PC-3 (cell line): Measurements from ENCODE around the gene ABTB2.

Source experiments
- EZH2 ChIP-seq: fragments of 300-600 bp; sonication (generic); IDR thresholded peaks from one replicate; pipeline ENCODE4 v1.6.1; 2017; ENCODE audit warnings: antibody characterized with exemption, mild to moderate bottlenecking, low read length; ENCODE audit not compliant: unreplicated experiment
- EZH2phosphoT487 ChIP-seq: fragments of 300-600 bp; sonication (generic); IDR thresholded peaks from 2 replicates; pipeline ENCODE4 v1.6.1; 2018; ENCODE audit warnings: mild to moderate bottlenecking, antibody characterized with exemption, low read length, borderline replicate concordance
- TF ChIP-seq, protein P1 (sequence below): fragments of 300-600 bp; sonication (generic); conservative IDR thresholded peaks from 2 replicates; pipeline ENCODE4 v1.5.1; 2017; ENCODE audit warnings: antibody characterized with exemption, low read depth, mild to moderate bottlenecking, low read length

- TF ChIP-seq, protein P1, sequence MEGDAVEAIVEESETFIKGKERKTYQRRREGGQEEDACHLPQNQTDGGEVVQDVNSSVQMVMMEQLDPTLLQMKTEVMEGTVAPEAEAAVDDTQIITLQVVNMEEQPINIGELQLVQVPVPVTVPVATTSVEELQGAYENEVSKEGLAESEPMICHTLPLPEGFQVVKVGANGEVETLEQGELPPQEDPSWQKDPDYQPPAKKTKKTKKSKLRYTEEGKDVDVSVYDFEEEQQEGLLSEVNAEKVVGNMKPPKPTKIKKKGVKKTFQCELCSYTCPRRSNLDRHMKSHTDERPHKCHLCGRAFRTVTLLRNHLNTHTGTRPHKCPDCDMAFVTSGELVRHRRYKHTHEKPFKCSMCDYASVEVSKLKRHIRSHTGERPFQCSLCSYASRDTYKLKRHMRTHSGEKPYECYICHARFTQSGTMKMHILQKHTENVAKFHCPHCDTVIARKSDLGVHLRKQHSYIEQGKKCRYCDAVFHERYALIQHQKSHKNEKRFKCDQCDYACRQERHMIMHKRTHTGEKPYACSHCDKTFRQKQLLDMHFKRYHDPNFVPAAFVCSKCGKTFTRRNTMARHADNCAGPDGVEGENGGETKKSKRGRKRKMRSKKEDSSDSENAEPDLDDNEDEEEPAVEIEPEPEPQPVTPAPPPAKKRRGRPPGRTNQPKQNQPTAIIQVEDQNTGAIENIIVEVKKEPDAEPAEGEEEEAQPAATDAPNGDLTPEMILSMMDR, result no peak
- no peak for TF ChIP-seq EZH2
- TF ChIP-seq EZH2phosphoT487, result no peak
Observed at GRCh38 chr11:34238966-34239365, 118.8 kb downstream of the ABTB2 start.
